ENCODE results near the gene ERP44. TPM values are rescaled to one million over a fixed set of nuclear protein-coding genes. Genes with fewer than 3 reads are reported as not detected.

The ERP44 gene
- total and polyA plus RNA-seq, 2 experiments from 2014 or later, result 40.6 to 52.1 TPM

DNA sequence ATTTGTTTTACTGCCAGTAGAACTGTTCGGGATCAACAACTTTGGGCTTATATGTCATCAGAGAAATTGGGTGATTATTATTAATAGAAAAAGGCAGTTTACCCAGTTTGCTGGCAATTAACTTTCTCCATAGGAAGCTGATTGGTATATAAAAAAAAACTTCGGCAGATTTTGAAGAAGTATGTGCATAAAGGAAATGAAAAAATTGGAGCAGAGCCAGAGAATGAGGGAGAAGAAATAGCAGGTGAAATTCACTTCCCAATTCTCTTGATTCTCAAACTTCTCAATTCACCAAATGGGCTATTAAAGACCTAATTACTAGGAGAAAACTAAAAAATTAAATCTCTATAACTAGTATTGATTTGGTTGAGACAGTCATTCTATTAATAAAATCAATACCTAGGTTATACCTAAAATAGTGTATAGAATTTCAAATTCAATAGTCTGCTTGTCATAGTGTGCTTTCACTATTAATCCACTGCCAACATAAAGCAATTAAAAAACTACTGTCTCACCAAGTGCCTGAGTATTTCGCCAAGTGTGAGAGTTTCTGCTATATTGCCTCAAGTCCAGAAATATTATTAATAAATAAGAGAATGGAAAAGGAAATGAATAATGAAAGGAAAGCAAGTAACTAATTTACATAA is 144.8 kb downstream of the ERP44 start:
- no peak overlapping the region for H3K4me2 ChIP-seq
- no peak overlapping the region for H3K27ac ChIP-seq
- H3K4me1 ChIP-seq (ENCODE audit: insufficient read depth), result no peaks in the 10 kb centered on the region
- H3K27me3 ChIP-seq, result no peaks in the 10 kb centered on the region
- H3K36me3 ChIP-seq (replicated peaks; ENCODE audit: insufficient read depth, low read depth), result no peaks in the 10 kb centered on the region
- H2AFZ ChIP-seq, result no peak overlapping the region
- 97% methylated on average over 3 of the region's 3 CpGs for WGBS (ENCODE audit: low lambda C conversion rate, missing lambda C conversion rate)
- no peak overlapping the region for H3K4me3 ChIP-seq
- TF ChIP-seq EZH2phosphoT487 (IDR thresholded peaks at IDR 0.05; ENCODE audit: low read depth, severe bottlenecking, unreplicated experiment), result no peak
- no peak for TF ChIP-seq CTCF (IDR thresholded peaks at IDR 0.05; ENCODE audit: poor library complexity)
- TF ChIP-seq EZH2 (IDR thresholded peaks at IDR 0.05; ENCODE audit: borderline replicate concordance), result no peak
- no peaks in the 10 kb centered on the region for H4K20me1 ChIP-seq (ENCODE audit: insufficient read depth, poor library complexity, severe bottlenecking)
- H3K9me3 ChIP-seq (ENCODE audit: low read depth), result no peaks in the 10 kb centered on the region
- H3K79me2 ChIP-seq, result no peaks in the 10 kb centered on the region
- DNase-seq (ENCODE audit: low spot score), result no peak
- no peaks in the 10 kb centered on the region for H3K9me2 ChIP-seq (replicated peaks; ENCODE audit: insufficient read depth)

- no peaks in the 10 kb centered on the region for H3K9me3 ChIP-seq (ENCODE audit: low read depth)
- no peaks in the 10 kb centered on the region for H3K9me2 ChIP-seq (replicated peaks; ENCODE audit: insufficient read depth)
- H3K4me3 ChIP-seq, result no peak overlapping the region
- no peaks in the 10 kb centered on the region for H3K27me3 ChIP-seq
- no peak overlapping the region for H2AFZ ChIP-seq
- no peak overlapping the region for H3K27ac ChIP-seq
- H3K79me2 ChIP-seq, result no peaks in the 10 kb centered on the region
- no peak for DNase-seq (ENCODE audit: low spot score)
- no peak overlapping the region for H3K4me2 ChIP-seq
- no peaks in the 10 kb centered on the region for H4K20me1 ChIP-seq (ENCODE audit: insufficient read depth, poor library complexity, severe bottlenecking)
- no peaks in the 10 kb centered on the region for H3K4me1 ChIP-seq (ENCODE audit: insufficient read depth)
- H3K36me3 ChIP-seq (replicated peaks; ENCODE audit: insufficient read depth, low read depth), result no peaks in the 10 kb centered on the region
- no peak for TF ChIP-seq EZH2phosphoT487 (IDR thresholded peaks at IDR 0.05; ENCODE audit: low read depth, severe bottlenecking, unreplicated experiment)
- TF ChIP-seq CTCF (IDR thresholded peaks at IDR 0.05; ENCODE audit: poor library complexity), result no peak
- no peak for TF ChIP-seq EZH2 (IDR thresholded peaks at IDR 0.05; ENCODE audit: borderline replicate concordance)
Measured at GRCh38 chr9:99948896-99949295, 149.9 kb downstream of the ERP44 start.

- H3K27me3 ChIP-seq, result no peaks in the 10 kb centered on the region
- H3K27ac ChIP-seq, result no peak overlapping the region
- H3K4me2 ChIP-seq, result no peak overlapping the region
- no peaks in the 10 kb centered on the region for H3K36me3 ChIP-seq (replicated peaks; ENCODE audit: insufficient read depth, low read depth)
- peaks cover 2% of the 10 kb centered on the region for H3K79me2 ChIP-seq
- WGBS (ENCODE audit: low lambda C conversion rate, missing lambda C conversion rate), result 87% methylated on average over 2 of the region's 2 CpGs
- H3K9me2 ChIP-seq (replicated peaks; ENCODE audit: insufficient read depth), result no peaks in the 10 kb centered on the region
- no peak overlapping the region for H3K4me3 ChIP-seq
- no peak overlapping the region for H2AFZ ChIP-seq
- DNase-seq (ENCODE audit: low spot score), result no peak
- TF ChIP-seq CTCF (IDR thresholded peaks at IDR 0.05; ENCODE audit: poor library complexity), result no peak
- TF ChIP-seq EZH2 (IDR thresholded peaks at IDR 0.05; ENCODE audit: borderline replicate concordance), result no peak
- TF ChIP-seq EZH2phosphoT487 (IDR thresholded peaks at IDR 0.05; ENCODE audit: low read depth, severe bottlenecking, unreplicated experiment), result no peak
- H4K20me1 ChIP-seq (ENCODE audit: insufficient read depth, poor library complexity, severe bottlenecking), result no peaks in the 10 kb centered on the region
- H3K9me3 ChIP-seq (ENCODE audit: low read depth), result no peaks in the 10 kb centered on the region
- H3K4me1 ChIP-seq (ENCODE audit: insufficient read depth), result no peaks in the 10 kb centered on the region
Measured at GRCh38 chr9:99948482-99948881, 150.3 kb downstream of the ERP44 start.

All from hepatocyte (in vitro differentiated cells).